IMR-90 (cell line): Measurements from ENCODE around the gene TMEM176B. TPM values are rescaled to one million over a fixed set of nuclear protein-coding genes. Genes with fewer than 3 reads are reported as not detected.

Source experiments
- ATAC-seq: fragments of 200-7000 bp; cut with Tn5 transposase; 2 replicates; pipeline ENCODE4 v1.9.1; 2020; ENCODE audit warnings: low read depth, mild to moderate bottlenecking, moderate library complexity
- BruUV-seq: library from RNA; stranded (reverse); fragments of 400-500 nt; replicated peaks from 2 replicates; lab custom pipeline; 2021; lab: Mats Ljungman, UMichigan
- CTCF ChIA-PET: fragments of 300-600 bp; formaldehyde crosslinking; extraction: SDS; loops from one replicate; lab custom pipeline; 2021; ENCODE audit warnings: antibody characterized with exemption; lab: Yijun Ruan, JAX
- POLR2A ChIA-PET: fragments of 300-600 bp; sonication (Branson Sonifier 250); formaldehyde crosslinking; loops from one replicate; lab custom pipeline; 2022; ENCODE audit warnings: antibody characterized with exemption; ENCODE audit not compliant: unreplicated experiment; lab: Charles Lee
- DNase-seq: peaks from one replicate; pipeline ENCODE4 v3.0.0; 2013
- H2AFZ ChIP-seq: replicated peaks from 2 replicates; pipeline ENCODE3; 2013; ENCODE audit warnings: low read length, mild to moderate bottlenecking; ENCODE audit not compliant: poor library complexity
- H2AK5ac ChIP-seq: 2 replicates; pipeline ENCODE4 v1.6.1; 2013; ENCODE audit warnings: low read depth, low read length, inconsistent platforms
- H2AK9ac ChIP-seq: replicated peaks from 2 replicates; pipeline ENCODE3; 2013; ENCODE audit warnings: mild to moderate bottlenecking, low read depth, low read length, moderate library complexity; ENCODE audit not compliant: poor library complexity
- H2BK120ac ChIP-seq: 2 replicates; pipeline ENCODE4 v1.6.1; 2013; ENCODE audit warnings: low read depth, low read length, inconsistent platforms
- H2BK15ac ChIP-seq: 3 replicates; pipeline ENCODE4 v1.6.1; 2013; ENCODE audit warnings: low read depth, low read length, inconsistent platforms
- H2BK20ac ChIP-seq: 2 replicates; pipeline ENCODE4 v1.6.1; 2013; ENCODE audit warnings: low read depth, mild to moderate bottlenecking, inconsistent platforms, low read length, moderate library complexity
- H2BK5ac ChIP-seq: 2 replicates; pipeline ENCODE4 v1.6.1; 2013; ENCODE audit warnings: mild to moderate bottlenecking, low read depth, low read length, inconsistent platforms; ENCODE audit not compliant: poor library complexity, severe bottlenecking
- H3K14ac ChIP-seq: replicated peaks from 2 replicates; pipeline ENCODE4 v1.6.1; 2013; ENCODE audit warnings: low read depth, low read length, inconsistent platforms
- H3K18ac ChIP-seq: 2 replicates; pipeline ENCODE4 v1.6.1; 2013; ENCODE audit warnings: low read depth, low read length, control low read depth
- H3K23ac ChIP-seq: 2 replicates; pipeline ENCODE4 v1.6.1; 2013; ENCODE audit warnings: low read depth, low read length, inconsistent platforms
- H3K27ac ChIP-seq: 2 replicates; pipeline ENCODE4 v1.5.1; 2013; ENCODE audit warnings: mild to moderate bottlenecking, control low read depth, low read length; ENCODE audit not compliant: insufficient read depth
- H3K27me3 ChIP-seq: 2 replicates; pipeline ENCODE4 v1.6.1; 2013; ENCODE audit warnings: low read length; ENCODE audit not compliant: control insufficient read depth, insufficient read depth
- H3K36me3 ChIP-seq: 2 replicates; pipeline ENCODE4 v1.6.1; 2013; ENCODE audit warnings: low read length, mixed read lengths; ENCODE audit not compliant: control insufficient read depth, insufficient read depth
- H3K4ac ChIP-seq: 2 replicates; pipeline ENCODE4 v1.6.1; 2013; ENCODE audit warnings: low read depth, low read length, inconsistent platforms
- H3K4me1 ChIP-seq: 2 replicates; pipeline ENCODE4 v1.6.1; 2013; ENCODE audit warnings: low read length, mixed read lengths; ENCODE audit not compliant: control insufficient read depth, insufficient read depth
- H3K4me2 ChIP-seq: 2 replicates; pipeline ENCODE4 v1.6.1; 2013; ENCODE audit warnings: low read depth, mild to moderate bottlenecking, control low read depth, low read length, moderate library complexity
- H3K4me3 ChIP-seq: 2 replicates; pipeline ENCODE4 v1.5.1; 2013; ENCODE audit warnings: low read depth, mild to moderate bottlenecking, control low read depth, low read length, moderate library complexity; ENCODE audit not compliant: insufficient read depth
- H3K56ac ChIP-seq: 2 replicates; pipeline ENCODE4 v1.6.1; 2013; ENCODE audit warnings: low read length, inconsistent platforms; ENCODE audit not compliant: insufficient read depth; ENCODE audit errors: extremely low read depth
- H3K79me1 ChIP-seq, 2 experiments: 2 replicates each; pipeline ENCODE4 v1.6.1; 2013; ENCODE audit warnings: low read length in 2 of 2, inconsistent platforms in 1 of 2, low read depth in 1 of 2
- H3K9ac ChIP-seq: 2 replicates; pipeline ENCODE4 v1.6.1; 2013; ENCODE audit warnings: low read depth, low read length, control low read depth
- H3K9me1 ChIP-seq: 2 replicates; pipeline ENCODE4 v1.6.1; 2013; ENCODE audit warnings: low read length, inconsistent platforms; ENCODE audit not compliant: insufficient read depth
- H3K9me3 ChIP-seq: 2 replicates; pipeline ENCODE4 v1.6.1; 2013; ENCODE audit warnings: low read length; ENCODE audit not compliant: control insufficient read depth, insufficient read depth
- H4K20me1 ChIP-seq: 2 replicates; pipeline ENCODE4 v1.6.1; 2013; ENCODE audit warnings: low read length, inconsistent platforms; ENCODE audit not compliant: insufficient read depth
- H4K5ac ChIP-seq: 2 replicates; pipeline ENCODE4 v1.6.1; 2013; ENCODE audit warnings: mild to moderate bottlenecking, low read depth, low read length, control low read depth
- H4K8ac ChIP-seq, 2 experiments: 2 replicates each; pipeline ENCODE4 v1.6.1; 2013; ENCODE audit warnings: low read depth in 2 of 2, low read length in 2 of 2, control low read depth in 1 of 2, inconsistent platforms in 1 of 2
- H4K91ac ChIP-seq: 2 replicates; pipeline ENCODE4 v1.6.1; 2013; ENCODE audit warnings: low read depth, low read length, inconsistent platforms; ENCODE audit not compliant: insufficient read depth
- BHLHE40 ChIP-seq: fragments of 150-350 bp; IDR thresholded peaks from 2 replicates; pipeline ENCODE4 v1.6.1; 2016; ENCODE audit warnings: mild to moderate bottlenecking, low read depth, low read length
- CEBPB ChIP-seq: IDR thresholded peaks from 2 replicates; pipeline ENCODE4 v1.6.1; 2012; ENCODE audit warnings: low read depth, low read length, improper control_type of control experiment
- ELK1 ChIP-seq: fragments of 150-350 bp; IDR thresholded peaks from 2 replicates; pipeline ENCODE4 v1.6.1; 2016; ENCODE audit warnings: low read depth, mild to moderate bottlenecking, low read length, moderate library complexity, borderline replicate concordance
- MAFK ChIP-seq: IDR thresholded peaks from 2 replicates; pipeline ENCODE4 v1.6.1; 2012; ENCODE audit warnings: low read depth, low read length, improper control_type of control experiment
- POLR2A ChIP-seq: IDR thresholded peaks from 2 replicates; pipeline ENCODE4 v1.6.1; 2012; ENCODE audit warnings: mild to moderate bottlenecking, low read depth, low read length
- RAD21 ChIP-seq: IDR thresholded peaks from 2 replicates; pipeline ENCODE4 v1.6.1; 2012; ENCODE audit warnings: low read length, improper control_type of control experiment
- RFX5 ChIP-seq: IDR thresholded peaks from 2 replicates; pipeline ENCODE4 v1.8.0; 2012; ENCODE audit warnings: low read depth, mild to moderate bottlenecking, low read length, moderate library complexity
- WGBS, 2 experiments: methylation state at CpG; one replicate each; pipeline versions ENCODE4 v1.1.5 to v1.1.7; 2013; ENCODE audit warnings: missing lambda C conversion rate in 2 of 2; ENCODE audit not compliant: insufficient read length in 1 of 2; ENCODE audit errors: extremely low coverage in 2 of 2; 5-methylcytosine and 5-hydroxymethylcytosine counted together
- dilution Hi-C: fragments of 300-500 bp; cut with HindIII; formaldehyde crosslinking; loops from one replicate; pipeline ENCODE4 v1.14.3; 2018; ENCODE audit warnings: low sequenced_read_pairs; ENCODE audit not compliant: unreplicated experiment
- in situ Hi-C: fragments of 300-500 bp; cut with MboI; formaldehyde crosslinking; loops from 3 replicates; pipeline ENCODE4 v1.14.3; 2019; ENCODE audit warnings: low sequenced_read_pairs, inconsistent platforms, mixed read lengths
- intact Hi-C: fragments of 100-400 bp; cut with micrococcal nuclease; formaldehyde crosslinking; loops from 2 replicates; pipeline ENCODE4 v1.10.0; 2022
- polyA plus RNA-seq, 3 experiments: library from polyadenylated mRNA; depleted of rRNA; stranded (reverse); fragments of >200 nt; gene quantifications; 2 replicates each; pipeline ENCODE4 v1.2.3, GENCODE V29; 2012; ENCODE audit warnings: low replicate concordance in 1 of 3
- total RNA-seq: library from RNA; depleted of rRNA; stranded (reverse); fragments of >200 nt; gene quantifications from 2 replicates; pipeline ENCODE4 v1.2.3, GENCODE V29; 2012

TMEM176B gene
- total and polyA plus RNA-seq, 2 of the 4 experiments (the other 2 are of a cell fraction): not detected

- POLR2A ChIA-PET: no interaction called here
- no peak for DNase-seq
- dilution Hi-C loops: no loop called here
- Histone ChIP-seq H4K8ac (no peak overlapping the region), H2BK120ac (no peak overlapping the region), H3K4me2 (no peak overlapping the region), H3K27me3 (no peaks in the 10 kb centered on the region; the same call in 1 of the 2 replicates), H3K14ac (no peak overlapping the region), H3K18ac (no peak overlapping the region; the same call in 1 of the 2 replicates), H3K9me1 (no peaks in the 10 kb centered on the region), H4K20me1 (no peaks in the 10 kb centered on the region), H3K23ac (no peak overlapping the region), H2BK15ac (no peak overlapping the region), H4K5ac (no peak overlapping the region), H4K91ac (no peak overlapping the region), H2AK5ac (no peak overlapping the region), H3K9me3 (no peaks in the 10 kb centered on the region; the same call in 1 of the 2 replicates), H3K36me3 (no peaks in the 10 kb centered on the region), H2BK20ac (no peak overlapping the region), H3K79me1 (no peaks in the 10 kb centered on the region), H2BK5ac (no peak overlapping the region), H3K4me1 (no peaks in the 10 kb centered on the region; the same call in 1 of the 2 replicates), H3K27ac (peak overlapping the region; percentile 33; the same call in 1 of the 2 replicates), H2AFZ (no peak overlapping the region), H3K9ac (no peak overlapping the region), H2AK9ac (no peak overlapping the region), H3K56ac (no peak overlapping the region), H3K4ac (no peak overlapping the region), H3K4me3 (no peak overlapping the region)
- in situ Hi-C loops: no loop called here
- TF ChIP-seq BHLHE40 (no peak), POLR2A (no peak), CEBPB (no peak), ELK1 (no peak), MAFK (no peak), RAD21 (no peak), RFX5 (no peak)
- peak; percentile 19; the same call in 1 of the 2 replicates for ATAC-seq
- intact Hi-C loops: no loop called here
- CTCF ChIA-PET: no interaction called here
- 68% methylated on average over 5 of the region's 8 CpGs; no CpG with 5 or more reads in 1 of the 2 experiments for WGBS, 2 experiments
- BruUV-seq: no TSS peak
Observed at GRCh38 chr7:150823043-150823442, 22.9 kb upstream of the TMEM176B start.
